DOHH2 (cell line): Measurements from ENCODE around the gene DIP2C.

Experiments used
- EZH2phosphoT487 ChIP-seq: fragments of 200-600 bp; sonication (generic); IDR thresholded peaks from 2 replicates; pipeline ENCODE4 v1.6.1; 2017; ENCODE audit warnings: borderline replicate concordance, mild to moderate bottlenecking, antibody characterized with exemption, low read length, moderate library complexity, mixed read lengths
- TF ChIP-seq, protein P1 (sequence below): fragments of 200-600 bp; sonication (generic); IDR thresholded peaks from one replicate; pipeline ENCODE4 v1.5.1; 2014; ENCODE audit warnings: antibody characterized with exemption, mild to moderate bottlenecking, low read depth, low read length; ENCODE audit not compliant: poor library complexity, severe bottlenecking

DNA sequence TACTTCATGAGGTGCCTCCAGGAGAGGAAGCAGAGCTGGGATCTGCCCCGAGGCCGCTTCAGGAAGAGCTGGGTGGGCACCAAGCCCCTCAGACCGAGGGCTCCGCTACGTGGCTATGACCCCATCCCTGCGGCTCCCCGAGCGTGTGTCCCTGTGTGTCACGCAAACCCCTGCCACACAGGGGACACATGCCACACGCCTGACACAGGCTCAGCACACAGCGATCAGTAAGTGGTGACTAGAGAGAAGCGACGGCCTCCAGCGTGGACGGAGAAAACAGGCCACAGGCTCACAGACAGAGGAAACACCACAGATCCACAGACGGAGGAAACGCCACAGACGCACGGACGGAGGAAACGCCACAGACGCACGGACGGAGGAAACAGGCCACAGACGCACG is 18.5 kb downstream of the DIP2C start:
- TF ChIP-seq, protein P1, sequence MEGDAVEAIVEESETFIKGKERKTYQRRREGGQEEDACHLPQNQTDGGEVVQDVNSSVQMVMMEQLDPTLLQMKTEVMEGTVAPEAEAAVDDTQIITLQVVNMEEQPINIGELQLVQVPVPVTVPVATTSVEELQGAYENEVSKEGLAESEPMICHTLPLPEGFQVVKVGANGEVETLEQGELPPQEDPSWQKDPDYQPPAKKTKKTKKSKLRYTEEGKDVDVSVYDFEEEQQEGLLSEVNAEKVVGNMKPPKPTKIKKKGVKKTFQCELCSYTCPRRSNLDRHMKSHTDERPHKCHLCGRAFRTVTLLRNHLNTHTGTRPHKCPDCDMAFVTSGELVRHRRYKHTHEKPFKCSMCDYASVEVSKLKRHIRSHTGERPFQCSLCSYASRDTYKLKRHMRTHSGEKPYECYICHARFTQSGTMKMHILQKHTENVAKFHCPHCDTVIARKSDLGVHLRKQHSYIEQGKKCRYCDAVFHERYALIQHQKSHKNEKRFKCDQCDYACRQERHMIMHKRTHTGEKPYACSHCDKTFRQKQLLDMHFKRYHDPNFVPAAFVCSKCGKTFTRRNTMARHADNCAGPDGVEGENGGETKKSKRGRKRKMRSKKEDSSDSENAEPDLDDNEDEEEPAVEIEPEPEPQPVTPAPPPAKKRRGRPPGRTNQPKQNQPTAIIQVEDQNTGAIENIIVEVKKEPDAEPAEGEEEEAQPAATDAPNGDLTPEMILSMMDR: no peak
- no peak for TF ChIP-seq EZH2phosphoT487
